Dermis blood vessel endothelial cell (primary cell): ENCODE results near the gene KDM4C. TPM values are rescaled to one million over a fixed set of nuclear protein-coding genes. Genes with fewer than 3 reads are reported as not detected.
A peak's percentile ranks its signal among the peaks of the same experiment; 100 is the strongest.
"Not testable (repeated sequence)": the region's sequence is repeated elsewhere in the genome, so short reads cannot be mapped to it uniquely, and the experiment has no call there.

Source experiments
- DNase-seq: peaks from one replicate; pipeline ENCODE4 v3.0.0; 2010
- total RNA-seq: library from RNA; depleted of rRNA; stranded (reverse); fragments of >200 nt; gene quantifications from 2 replicates; pipeline ENCODE4 v1.2.3, GENCODE V29; 2014

KDM4C gene
- total RNA-seq, 1 donor from 2014 or later, result 23.0 TPM

DNA sequence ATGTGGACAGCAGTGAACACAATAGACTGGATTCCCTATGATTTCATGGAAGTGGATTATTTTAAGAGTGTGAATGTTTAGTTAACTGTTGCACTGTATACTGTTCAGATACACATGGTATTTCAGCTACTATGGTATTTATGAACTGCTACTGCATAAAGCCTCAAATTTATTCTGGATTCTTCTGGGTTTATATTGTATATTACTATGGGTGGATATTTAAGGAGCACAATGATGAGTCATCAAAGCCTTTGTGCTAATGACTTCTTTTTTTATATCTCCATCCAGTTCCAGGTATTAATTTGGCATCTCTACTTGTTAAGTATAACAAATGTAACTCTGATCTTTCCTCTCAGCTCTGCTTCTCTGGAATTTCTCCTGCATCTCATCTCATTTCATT, 6.8 kb downstream of the KDM4C start:
- no peak for DNase-seq

DNA sequence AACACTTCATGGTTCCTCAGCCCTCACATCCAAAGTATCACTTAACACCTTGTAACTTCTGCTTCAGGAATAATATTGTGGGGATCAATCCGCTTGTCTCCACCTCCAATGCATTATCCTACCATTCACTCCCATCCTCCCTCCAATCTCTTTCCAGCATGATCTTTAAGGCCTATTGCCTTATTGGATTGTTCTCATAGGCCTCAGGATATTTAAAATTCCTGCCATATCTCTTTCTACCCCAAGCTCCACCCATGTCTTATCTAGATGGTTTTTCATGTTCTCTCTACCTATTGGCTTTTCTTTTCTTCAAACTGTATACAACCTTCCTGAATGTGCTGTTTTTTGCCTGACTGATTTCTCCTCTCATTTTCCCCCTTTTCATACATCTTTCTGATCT, 7.2 kb downstream of the KDM4C start:
- no peak for DNase-seq

DNA sequence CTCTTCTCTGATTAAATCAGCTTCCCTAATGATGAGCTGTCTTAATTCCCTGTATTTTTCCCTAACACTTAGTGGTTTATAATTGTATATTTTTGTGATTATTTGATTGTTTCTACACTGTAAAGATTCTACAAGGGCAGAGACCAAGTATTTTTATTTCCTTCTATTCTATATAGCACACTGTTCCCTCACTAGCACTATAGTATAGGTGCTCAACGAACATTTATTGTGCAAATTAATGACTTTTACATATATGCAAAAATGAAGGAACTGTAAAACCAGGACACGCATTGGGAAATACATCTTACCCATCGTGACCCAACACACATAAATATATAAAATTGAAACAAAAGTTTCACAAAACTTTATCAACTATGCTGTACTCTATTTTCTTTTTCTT, 7.6 kb downstream of the KDM4C start:
- DNase-seq, result no peak

DNA sequence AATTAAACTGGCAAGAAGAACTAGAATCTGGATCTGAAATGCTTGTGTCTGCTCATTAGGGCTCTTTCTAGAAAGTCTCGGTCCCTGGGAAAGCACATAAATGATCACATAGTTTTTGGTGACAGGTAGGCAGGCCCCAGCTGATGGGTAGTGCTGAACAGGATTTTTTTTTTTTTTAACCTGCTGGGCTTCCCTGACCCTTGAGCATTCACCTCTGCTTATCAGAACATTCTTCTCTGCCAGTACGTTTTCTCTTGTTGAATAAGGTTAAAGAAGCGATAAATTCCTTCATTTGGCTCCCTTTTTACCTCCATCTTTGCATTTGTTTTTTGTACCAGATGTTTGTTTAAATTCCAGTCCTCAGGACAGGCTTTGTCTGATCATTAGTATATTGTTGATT, 8.8 kb downstream of the KDM4C start:
- no peak for DNase-seq

DNA sequence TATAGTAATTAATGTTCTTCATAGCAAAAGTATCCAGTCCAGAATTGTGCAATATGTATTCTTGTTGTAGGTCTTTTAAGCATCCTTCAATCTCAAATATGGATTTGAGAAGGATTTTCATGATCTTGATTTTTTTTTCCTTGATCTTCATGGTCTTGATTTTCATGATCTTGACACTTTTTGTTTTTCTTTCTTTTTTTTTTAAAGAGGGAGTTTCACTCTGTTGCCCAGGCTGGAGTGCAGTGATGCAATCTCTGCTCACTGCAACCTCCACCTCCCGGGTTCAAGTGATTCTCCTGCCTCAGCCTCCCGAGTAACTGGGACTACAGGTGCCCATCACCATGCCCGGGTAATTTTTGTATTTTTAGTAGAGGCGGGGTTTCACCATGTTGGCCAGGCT, 10.8 kb downstream of the KDM4C start:
- not testable (repeated sequence) for DNase-seq

DNA sequence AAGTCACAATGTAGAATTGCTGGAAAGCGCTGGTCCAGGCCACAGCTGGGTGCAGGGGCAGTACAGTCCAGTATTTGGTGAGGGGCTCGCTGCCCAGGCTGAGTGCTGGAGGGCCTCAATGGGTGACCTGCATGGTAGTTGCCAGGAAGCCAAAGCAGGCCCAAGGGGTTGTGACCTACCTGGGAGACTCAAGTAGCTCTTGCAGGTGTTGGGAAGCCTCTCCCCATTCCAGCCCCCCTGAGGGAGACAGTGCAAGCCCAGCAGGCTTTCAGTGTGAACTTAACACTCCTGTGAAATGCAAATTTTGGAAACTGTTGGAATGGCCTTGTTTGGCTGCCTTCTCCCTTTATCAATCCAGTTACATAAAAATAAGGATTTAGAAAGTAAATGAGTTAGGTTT, 13.9 kb downstream of the KDM4C start:
- DNase-seq, result no peak

DNA sequence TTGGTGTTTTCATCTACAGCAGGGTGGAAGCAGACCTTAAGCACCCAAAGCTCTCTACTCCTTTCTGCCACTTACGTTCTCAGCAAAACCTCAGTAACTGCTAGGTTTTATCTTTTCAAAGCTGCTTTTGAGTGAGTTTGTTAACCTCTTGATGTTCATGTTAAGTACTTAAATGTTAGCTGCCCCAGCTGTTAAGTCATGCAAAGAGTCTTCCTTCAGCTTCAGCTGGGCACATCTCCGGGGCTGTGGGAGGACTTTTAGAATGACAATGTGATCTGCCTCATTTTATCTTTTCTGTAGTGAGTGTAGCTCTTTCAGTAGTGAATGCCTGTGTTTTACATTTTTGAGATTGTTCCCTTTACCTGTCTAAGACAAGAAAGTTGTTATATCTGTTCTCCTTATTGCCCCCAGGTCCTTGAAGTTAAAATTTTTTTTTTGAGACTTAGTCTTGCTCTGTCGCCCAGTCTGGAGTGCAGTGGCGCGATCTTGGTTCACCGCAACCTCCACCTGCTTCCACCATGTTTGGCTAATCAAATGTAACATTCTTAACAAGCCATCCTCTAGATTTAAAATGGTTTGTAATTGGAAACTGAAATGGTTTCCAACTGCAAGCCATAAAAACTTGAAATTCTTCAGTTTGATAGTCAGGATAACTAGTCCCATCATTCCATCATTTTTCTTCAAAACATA, 19.6 kb downstream of the KDM4C start:
- no peak for DNase-seq

DNA sequence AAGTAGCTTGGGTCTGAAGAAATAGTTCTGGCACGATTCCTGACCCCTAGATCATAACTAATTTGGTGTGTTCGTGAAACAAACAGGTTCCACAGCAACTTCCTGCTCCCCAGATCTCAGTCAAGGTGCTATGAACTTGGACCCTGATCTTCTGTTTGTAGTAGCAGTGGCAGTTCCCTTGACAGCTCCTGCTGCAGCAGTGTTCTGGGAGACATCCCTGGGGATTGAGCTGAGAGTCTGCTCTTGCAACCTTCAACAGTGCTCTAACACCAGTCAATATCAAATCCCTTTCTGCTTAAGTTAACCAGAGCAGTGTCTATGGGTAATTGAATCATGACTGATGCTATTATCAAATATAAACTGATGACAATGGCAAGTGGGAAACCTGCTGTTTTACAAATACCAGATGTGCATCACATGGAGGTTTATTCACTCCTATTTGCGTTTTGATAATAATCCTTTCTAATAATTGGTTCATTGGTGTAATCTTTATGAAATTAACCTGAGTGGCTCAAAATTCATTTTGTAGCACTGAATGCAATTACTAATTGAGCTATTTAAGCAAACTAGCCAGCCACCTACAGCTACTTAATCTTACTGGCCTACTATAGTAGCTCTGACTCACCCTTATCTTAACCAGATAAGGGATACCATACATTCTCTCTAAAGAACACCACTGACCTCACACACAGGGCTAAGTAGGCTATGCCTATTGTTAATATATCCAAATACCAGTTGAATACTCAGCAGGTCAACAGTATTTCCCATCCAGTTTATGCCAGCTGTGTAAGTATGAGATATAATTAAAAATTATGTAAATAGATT, 21.9 kb downstream of the KDM4C start:
- DNase-seq, result peak; percentile 74

DNA sequence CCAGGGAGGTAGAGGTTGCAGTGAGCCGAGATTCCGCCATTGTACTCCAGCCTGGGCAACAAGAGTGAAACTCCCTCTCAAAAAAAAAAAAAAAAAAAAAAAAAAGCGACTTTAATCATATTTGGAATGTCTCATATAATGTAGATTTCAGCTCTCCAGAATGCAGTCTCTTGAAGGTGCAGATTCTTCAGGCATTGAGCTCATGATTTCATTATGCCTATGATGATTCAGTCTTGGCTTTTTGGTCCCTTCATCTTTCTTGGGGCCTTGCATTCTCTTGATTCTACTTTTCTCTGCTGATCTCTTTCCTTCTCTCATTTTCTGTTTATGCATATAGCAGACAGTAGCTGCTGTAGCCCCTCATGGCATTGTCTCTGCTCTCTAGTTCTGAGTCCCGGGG, 22.9 kb downstream of the KDM4C start:
- no peak for DNase-seq

DNA sequence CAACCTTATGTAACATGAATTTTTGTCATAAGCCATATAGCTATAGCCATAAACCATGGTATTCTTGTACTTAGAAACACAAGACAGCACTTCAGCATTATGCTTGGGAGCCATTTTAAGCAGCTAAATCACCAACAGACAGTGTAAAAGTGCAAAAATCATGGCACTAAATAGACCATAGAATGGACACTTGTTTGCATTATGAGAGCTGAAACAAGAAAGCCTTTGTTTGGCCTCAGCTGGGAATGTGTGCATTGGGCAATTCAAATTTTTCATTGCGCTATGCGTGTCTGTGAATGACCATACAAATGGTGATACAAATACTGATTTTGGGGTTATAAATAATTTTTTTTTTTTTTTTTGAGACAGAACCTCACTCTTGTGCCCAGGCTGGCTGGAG, 23.7 kb downstream of the KDM4C start:
- no peak for DNase-seq

DNA sequence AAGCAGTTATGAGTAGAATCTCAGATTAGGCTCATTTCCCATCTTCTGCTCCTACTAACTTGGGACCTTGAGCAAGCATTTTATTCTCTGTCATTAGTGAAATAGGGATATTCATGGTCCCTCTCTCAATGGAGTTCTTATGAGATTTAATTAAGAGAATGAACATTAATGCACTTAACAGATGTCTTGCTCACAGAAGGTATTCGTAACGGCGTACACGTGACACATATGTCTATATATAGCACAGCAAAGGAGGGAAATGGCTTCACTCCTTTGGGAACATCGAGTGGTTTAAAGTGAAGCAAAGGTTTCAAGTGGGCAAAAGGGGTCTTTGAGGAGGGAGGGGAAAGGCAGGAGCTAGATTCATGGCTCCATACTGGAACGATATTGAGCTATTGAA, 24.6 kb downstream of the KDM4C start:
- no peak for DNase-seq

DNA sequence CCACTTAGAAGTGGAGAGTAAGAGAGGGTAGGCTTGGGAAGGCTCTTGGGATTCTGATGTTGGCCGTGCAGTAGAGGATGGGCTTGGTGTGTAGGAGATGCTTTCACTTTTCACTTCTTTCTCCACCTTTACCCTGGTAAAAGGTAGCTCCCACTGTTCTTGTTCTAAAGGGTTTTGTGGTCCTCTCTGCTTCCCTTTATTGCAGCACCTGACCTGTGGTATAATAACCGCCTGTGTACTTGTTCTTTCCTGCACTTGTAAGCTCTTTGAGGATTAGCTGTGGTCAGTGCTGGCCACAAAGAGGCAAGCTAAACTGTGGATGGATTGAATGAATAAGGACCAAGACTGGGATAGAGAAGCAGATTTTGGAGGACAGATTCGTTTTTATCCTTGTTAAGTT, 25.2 kb downstream of the KDM4C start:
- DNase-seq, result no peak

DNA sequence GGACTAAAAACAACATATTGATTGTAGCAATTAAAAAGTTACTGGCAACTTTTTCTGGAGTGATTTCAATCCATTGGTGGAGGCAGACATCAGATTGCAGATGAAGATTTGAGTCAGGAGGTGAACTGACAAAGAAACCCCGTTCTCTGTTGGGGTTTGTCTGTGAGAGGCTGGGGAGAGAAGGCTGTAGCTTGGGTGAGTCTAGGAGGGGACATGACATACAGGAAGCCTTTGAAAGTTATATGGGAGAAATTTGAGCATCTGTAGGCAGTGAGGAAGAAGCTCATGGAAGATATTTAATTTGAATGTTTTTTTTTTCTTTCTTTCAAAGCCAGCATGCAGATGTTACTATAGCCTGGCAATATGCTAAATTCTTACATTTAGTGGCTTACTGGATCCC, 26.0 kb downstream of the KDM4C start:
- DNase-seq, result no peak

DNA sequence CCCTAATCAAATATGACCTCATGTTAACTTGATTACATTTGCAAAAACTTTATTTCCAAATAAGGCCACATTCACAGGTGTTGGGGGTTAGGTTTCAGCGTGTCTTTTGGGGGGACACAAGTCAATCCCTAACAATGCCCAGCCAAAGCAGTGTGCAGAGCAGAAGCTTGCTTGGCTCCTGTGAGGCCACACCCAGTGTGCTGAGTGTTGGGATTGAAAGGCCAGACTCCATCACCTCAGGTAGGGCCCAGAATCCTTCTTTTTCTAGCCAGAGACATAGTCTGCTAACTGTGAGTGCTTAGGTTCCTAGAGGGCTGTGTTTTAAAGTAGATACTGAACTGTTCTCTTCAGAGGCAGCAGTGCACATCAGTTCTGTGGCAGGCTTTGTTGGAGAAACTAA, 27.9 kb downstream of the KDM4C start:
- no peak for DNase-seq

DNA sequence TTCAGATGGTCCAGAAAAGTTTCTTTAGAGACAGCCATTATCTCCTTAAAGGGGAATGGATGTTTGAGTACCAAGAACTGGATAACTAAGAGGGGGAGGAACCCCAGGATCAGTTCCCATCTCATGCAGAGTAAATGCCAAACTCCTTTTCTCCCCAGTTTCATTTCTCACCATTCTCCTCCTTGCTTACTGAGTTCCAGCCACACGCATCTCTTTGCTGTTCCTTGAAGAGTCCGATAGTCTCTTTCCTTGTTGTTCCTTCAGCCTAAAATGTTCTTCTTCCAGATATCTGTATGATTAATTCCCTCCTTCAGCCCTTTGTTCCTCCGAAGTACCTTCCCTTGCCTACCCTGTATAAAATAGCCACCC, 30.0 kb downstream of the KDM4C start:
- no peak for DNase-seq

DNA sequence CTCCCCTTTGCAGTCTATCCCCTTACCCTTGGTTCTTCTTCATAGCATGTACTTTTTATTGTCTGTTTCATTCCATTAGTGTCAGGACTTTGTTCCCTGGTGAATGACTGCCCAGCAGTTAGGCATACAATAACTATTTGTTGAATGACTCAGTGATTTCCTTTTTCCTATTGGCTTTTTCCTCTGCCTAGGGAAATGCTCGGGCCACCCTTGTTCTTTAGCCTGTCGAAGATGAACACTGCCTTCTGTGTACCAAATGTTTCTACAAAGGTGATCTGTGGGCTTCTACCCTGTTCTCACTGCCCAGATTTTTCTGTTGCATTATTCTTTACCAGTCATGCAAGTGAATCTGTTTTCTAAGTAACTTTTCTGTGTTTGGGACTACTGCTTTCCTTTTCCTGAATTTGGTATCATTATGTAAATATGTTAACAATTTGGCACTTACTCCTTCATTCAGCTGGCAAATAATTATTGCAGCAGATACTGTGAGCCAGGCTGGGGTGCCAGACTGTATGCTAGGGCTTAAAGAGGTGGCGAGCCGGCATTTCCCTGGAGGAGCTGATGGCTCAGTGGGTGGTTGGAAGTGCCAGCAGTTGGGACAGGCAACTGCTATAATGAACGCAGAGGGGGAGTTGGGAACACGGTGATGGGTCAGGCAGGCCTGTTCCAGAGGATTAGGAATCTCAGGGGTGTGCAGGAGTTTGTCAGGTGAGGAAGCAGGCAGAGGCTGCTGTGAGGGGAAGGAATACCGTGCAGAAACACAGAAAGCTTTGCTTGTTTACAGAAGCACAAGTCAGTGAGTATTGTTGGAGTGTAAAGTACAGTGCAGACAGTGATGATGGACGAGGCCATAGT, 30.6 kb downstream of the KDM4C start:
- DNase-seq, result peak; percentile 80

DNA sequence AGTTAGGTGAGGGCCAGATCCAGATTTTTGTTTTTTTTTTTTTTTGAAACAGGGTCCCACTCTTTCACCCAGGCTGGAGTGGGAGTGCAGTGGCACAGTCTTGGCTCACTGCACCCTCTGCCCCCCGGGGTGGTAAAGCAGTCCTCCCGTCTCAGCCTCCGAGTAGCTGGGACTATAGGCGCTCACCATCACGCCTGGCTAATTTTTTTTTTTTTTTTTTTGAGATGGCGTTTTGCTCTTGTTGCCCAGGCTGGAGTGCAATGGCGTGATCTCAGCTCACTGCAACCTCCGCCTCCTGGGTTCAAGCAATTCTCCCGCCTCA, 31.2 kb downstream of the KDM4C start:
- DNase-seq, result not testable (repeated sequence)

DNA sequence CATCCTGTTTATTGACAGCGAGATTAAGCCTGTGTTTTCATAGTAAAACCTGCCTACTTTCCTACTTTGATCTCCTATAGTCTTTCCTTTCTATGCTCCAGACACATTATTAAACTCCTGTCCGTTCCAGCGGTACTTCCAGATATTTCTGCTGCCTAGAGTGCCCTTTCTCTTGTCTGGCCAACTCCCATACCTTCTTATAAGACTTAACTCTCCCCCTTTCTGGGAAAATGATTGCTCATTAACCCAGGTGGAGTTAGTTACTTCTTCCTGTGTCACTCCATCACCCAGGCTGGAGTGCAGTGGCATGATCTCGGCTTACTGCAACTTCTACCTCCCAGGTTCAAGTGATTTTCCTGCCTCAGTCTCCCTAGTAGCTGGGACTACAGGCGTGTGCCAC, 33.1 kb downstream of the KDM4C start:
- no peak for DNase-seq

DNA sequence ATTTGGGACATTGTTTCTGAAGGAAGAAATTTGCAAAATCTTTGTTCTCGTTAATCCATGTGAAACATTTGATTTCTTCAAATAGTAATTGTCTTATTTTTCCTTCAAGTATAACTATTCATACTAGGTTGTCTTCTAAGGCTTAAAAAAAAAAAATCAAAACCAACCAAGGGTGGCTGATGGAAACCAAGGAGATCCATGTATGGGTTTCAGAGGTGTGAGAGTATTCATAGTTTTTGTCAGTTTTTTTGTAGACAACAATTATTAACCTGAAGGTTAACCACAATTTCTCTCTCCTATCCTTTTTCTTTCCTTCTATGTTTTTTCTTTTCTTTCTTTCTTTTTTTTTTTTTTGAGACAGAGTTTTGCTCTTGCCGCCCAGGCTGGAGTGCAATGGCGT, 35.4 kb downstream of the KDM4C start:
- DNase-seq, result no peak

DNA sequence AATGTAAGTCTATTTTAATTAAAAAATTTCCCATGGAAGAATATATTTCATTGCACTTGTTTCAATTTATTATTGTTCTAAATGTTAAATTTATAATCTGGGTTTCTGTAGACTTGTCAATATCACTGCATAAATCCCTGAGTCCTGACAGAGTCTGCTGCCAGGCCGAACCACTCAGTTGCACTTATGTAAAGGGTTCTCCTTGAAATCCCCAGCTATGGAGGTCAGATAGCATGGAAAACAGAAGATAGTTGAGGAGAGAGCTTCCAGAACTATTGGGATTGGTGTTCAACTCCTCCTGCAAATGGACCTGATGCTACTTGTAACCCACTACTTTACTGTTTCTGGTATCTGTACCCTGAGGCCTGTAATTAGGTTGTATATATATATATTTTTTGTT, 37.2 kb downstream of the KDM4C start:
- no peak for DNase-seq

DNA sequence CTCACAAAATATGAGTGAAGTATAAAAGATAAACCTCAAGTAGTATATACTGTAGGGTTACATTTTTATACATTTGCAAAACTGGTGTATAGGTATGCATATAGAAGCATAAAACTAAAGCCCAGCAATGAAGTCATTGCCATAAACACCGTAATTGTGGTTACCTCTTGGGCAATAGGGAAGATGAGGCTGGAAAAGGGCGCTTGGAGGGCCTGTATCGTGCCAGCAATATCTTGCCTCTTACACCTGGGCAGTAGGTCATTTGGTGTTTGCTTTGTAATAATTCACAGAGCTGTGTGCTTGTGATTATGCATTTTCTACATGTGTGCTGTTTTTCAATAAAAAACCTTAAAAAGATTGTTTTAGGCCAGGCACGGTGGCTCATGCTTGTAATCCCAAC, 45.2 kb downstream of the KDM4C start:
- no peak for DNase-seq

DNA sequence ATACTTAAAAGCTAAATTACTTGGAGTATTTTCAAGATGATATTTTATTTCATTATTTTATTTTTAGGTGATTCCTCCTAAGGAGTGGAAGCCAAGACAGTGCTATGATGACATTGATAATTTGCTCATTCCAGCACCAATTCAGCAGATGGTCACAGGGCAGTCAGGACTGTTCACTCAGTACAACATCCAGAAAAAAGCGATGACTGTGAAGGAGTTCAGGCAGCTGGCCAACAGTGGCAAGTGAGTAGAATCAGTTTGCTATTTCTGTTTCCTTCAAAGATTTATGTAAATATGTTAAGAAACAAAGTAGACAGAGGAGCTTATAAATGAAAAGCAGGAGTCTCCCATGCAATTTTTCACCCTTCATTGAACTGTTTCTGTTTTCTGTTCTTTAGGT, 47.8 kb downstream of the KDM4C start:
- DNase-seq, result peak; percentile 30

DNA sequence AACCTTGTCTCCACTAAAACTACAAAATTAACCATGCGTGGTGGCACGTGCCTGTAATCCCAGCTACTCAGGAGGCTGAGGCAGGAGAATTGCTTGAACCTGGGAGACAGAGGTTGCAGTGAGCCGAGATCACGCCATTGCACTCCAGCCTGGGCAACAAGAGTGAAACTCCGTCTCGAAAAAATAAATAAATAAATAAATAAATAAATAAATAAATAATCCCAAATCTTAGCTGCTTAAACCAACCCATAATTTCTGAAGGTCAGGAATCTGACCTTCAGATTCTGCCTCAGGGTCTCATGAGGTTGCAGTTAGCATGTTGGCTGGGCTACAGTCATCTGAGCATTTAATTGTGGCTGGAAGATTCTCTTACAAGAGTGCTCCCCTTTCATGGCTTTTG, 48.5 kb downstream of the KDM4C start:
- not testable (repeated sequence) for DNase-seq

DNA sequence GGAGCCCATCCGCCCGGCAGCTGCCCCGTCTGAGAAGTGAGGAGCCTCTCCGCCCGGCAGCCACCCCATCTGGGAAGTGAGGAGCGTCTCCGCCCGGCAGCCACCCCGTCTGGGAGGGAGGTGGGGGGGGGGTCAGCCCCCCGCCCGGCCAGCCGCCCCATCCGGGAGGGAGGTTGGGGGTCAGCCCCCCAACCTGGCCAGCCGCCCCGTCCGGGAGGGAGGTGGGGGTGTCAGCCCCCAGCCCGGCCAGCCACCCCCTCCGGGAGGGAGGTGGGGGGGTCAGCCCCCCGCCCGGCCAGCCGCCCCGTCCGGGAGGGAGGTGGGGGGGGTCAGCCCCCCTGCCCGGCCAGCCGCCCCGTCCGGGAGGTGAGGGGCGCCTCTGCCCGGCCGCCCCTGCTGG, 49.9 kb downstream of the KDM4C start:
- DNase-seq, result not testable (repeated sequence)
